GM18519 (cell line): ENCODE measurements around the gene SMIM45.

Experiments used
- ATAC-seq: cut with Tn5 transposase; IDR thresholded peaks from one replicate; pipeline ENCODE4 v1.9.1; 2021; ENCODE audit warnings: mild to moderate bottlenecking, moderate library complexity; ENCODE audit not compliant: unreplicated experiment, low FRiP score

SMIM45 gene

DNA sequence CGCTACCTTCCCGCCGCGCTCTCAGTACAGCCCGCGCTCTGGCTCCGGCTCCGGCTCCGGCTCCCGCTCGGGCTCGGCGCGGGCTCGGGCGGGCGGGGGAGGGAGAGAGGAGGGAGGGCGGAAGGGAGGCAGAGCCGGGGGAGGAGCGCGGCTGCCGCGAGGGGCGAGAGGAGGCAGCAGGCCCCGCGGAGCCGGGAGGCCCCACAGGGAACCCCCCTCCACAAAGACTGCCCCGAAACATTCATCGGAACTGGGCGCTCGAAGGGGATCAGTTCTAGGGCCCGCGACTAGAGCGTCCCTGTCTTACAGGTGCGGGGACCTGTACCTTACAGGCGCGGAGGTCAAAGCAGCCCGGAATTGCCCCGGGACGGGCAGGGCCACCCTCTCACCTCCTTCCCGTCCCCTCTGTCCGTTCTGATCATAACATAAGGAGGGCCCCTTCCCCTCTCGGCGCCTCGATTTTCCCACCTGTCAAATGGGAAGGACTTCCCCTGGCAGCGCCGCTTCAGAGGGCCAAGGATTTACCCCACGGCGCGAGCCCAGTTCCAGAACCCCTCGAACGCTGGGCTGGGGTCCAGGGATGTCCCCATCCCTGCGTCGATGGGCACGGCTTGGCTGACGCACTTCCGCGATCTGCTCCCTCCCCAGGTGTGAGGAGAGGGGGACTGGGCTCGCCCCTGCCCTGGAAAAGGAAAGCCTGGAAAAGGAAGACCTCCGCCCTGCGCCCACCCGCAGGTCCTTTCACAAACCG is 36.7 kb upstream of the SMIM45 start, which contains the start of gene SHISA8:
Gene SHISA8, minus strand, starts transcription at position 40 of the 751 bp plus-strand sequence. CDS start 407 bp downstream, outside the sequence.
- no peak for ATAC-seq

DNA sequence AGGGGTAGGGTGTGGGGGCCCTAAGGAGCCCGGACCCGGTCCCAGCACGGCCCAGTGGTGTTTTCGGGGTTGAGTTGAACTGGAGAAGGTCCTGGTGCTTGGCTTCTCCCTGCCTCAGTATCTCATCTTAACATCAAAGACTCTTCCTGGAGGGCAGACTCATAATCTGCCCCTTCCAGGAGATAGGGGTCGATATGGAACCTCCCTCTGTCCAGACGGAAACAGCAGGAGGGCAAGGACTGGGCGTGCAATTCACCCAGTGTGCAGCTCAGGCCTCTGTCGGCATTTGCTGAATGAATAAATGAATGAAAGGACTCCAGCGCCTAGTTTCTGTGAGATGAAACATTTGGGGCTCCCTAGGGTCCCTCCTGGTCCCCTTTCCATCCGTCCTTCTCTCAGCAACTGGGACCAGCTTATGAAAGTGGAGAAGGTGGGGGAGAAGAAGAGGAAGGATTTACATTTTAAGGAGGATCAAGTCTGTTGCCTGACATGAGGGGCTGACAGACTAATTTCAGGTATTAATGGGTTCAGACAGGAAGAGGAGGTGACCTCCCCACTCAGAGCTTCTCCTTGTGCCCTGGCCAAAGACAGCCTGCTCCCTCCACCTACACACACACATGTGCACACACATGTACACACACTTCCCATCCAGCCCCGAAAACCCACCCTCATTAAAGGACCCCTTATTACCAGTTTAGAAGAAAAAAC is 36.0 kb upstream of the SMIM45 start:
- ATAC-seq: no peak

DNA sequence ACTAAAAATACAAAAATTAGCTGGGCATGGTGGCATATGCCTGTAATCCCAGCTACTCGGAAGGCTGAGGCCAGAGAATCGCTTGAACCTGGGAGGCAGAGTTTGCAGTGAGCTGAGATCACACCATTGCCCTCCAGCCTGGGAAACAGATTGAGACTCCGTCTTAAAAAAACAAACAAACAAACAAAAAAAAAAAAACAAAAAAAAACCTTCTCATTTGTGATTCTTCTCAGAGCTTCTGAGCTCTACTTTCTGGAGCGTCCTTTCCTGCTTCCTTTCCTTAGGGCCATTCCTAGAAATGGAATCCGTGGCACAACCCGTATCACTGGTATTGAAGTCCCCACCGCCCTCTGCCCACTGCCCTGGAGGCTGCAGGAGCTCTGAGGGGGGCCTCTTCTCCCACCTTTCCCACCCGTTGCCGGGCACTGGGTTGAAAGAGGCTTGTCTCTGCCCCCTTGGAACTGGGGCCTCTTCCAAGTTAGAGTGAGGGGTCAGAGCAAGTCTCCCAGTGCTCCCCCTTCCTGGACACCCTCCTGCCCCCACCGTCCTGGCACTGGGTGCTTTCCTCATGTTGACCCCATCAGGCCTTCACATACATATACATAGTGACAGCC is 35.1 kb upstream of the SMIM45 start:
- no peak for ATAC-seq

DNA sequence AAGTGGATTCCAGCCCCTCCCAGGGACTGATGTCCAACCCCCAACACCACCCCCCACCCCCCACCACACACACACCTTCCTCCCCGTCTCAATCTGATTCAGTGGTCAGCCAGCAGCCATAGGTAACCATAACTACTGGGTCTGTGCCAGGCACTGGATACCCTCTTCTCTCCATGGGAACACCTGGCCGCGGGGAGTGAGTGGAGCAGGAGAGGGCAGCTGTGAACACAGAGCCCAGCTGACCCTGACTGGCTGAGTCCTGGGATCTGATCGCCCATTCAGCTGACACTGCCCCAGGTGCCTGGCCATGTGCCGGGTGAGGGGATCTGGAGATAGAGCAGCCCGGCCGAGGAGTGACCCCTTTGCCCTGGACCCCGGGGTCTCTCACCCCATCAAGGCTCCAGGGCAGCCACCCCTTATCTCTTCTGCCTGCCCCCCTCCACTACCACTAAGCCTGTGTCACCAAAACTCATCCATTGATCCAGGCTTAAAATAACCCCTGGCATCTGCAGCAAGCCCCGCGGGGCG is 34.5 kb upstream of the SMIM45 start:
- no peak for ATAC-seq

DNA sequence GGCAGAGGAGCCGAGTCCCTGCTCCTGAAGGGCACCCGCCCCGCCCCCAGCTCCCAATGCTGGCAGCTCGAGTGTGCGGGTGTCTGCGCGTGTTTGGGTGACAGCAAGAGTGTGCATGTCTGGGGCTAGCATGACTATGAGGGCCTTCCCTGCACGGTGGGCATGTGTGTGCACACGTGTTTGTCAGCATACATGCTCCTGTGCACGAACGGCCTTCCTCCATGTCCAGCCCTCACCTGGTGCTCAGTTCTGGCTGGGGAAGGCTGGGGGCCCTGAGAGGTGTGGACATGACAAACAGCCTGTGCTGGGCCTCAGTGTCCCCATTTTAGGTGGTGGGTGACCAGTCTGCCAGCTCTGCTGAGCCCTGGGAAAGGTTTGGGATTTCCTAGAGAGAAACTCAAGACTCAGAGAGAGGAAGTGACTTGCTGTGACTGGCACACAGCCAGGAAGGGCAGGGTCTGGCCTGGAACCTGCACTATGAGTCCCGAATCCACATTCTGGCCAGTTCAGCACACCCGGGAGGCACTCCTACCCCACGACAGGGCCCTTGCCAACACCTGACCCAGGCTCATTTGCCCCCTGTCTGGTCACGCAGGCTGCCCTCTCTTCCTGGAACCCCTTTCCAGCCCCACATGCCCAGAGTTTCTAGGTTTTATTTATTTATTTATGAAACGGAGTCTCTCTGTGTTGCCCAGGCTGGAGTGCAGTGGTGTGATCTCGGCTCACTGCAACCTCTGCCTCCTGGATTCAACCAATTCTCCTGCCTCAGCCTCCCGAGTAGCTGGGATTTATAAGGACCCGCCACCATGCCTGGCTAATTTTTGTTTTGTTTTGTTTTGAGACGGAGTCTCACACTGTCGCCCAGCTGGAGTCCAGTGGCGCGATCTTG is 33.8 kb upstream of the SMIM45 start:
- ATAC-seq: no peak

DNA sequence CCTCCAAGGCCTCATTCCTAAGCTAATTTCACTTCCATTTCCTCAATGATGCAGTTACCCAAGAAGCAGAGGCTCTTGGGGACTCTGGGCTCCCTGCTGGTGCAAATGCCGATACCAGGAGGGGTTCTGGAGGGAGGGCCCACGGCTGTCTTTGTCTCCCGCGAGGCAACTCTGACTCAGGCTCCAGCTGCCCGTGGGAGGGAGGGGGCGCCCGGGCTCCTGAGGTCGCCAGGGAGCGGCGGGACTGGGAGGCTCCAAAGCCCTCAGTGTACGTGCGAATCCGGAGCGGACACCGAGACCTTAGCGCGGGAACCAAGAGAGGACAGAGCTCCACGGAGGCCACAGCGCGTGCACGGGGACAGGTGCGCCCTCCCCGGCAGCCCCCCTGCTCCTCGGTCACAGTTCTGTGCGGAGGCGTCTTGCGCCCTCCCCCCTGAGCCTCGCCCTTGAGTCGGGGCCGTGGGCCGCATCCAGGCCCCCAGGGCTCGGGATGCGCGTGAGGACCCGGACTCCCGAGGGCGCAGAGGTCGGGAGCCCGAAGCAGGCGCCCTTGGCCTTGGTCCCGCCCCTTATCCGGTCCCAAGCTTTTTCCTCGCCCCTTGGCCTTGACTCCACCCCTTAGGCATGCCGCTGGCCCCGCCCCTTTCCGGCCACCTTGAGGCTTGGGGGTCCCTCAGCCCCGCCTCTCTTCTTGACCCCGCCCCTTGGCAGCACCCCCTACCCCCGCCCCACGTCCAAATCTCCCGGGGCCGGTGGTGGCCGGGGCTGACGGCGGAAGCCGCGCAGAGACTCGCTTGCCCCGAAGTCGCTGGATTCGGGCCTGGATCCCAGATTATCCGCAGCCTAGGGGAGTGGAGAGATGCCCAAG is 32.4 kb upstream of the SMIM45 start:
- ATAC-seq: no peak

DNA sequence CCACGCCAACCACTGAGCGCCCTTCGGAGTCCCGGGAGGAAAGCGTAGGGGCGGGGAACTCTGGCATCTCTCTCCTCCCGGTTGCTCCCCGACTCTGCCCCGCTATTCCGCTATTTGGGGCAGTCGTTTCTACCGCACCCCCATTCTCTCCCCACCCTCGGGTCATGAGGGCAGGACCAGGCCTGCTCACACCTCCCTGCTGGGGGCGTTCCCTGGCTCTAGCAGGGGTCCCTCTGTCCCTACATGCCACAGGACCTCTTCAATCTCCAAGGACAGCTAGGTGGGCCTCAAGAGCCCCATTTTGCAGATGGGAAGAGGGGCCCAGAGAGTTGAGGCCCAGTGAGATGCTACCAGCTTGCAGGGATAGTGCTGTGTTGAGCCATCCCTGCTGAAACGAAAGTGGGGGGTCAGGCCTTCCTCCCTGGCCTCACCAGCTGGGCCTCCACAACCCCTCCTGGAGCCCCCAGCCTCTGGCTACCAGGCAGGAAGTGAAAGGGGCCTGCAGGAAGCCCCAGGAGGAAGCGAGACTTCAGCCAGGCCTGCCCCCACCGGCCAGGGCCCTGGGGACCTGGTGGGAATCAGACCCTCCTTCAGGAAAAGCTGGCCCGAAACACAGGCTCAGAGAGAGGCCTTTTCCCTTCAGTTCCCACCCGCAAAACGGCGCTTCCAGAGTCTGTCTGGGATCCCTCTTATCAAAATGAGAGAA is 31.5 kb upstream of the SMIM45 start:
- no peak for ATAC-seq

DNA sequence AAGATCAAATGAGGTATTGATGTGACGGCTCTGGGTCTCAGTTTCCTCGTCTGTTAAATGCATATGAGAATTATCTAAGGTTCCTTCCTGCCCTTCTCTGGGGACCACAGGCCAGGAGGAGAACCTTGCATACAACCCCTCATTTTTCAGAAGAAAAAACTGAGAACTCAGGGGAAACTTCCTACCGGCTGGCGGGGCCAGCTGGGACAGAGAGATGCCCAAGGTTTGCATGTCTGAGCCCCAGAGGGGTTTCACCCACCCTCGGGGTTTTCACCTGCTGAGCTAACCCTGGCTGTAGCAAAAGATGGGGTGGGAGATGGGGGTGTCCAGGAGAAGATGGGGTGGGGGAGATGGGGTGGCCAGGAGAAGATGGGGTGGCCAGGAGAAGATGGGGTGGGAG is 29.6 kb upstream of the SMIM45 start:
- ATAC-seq: no peak

DNA sequence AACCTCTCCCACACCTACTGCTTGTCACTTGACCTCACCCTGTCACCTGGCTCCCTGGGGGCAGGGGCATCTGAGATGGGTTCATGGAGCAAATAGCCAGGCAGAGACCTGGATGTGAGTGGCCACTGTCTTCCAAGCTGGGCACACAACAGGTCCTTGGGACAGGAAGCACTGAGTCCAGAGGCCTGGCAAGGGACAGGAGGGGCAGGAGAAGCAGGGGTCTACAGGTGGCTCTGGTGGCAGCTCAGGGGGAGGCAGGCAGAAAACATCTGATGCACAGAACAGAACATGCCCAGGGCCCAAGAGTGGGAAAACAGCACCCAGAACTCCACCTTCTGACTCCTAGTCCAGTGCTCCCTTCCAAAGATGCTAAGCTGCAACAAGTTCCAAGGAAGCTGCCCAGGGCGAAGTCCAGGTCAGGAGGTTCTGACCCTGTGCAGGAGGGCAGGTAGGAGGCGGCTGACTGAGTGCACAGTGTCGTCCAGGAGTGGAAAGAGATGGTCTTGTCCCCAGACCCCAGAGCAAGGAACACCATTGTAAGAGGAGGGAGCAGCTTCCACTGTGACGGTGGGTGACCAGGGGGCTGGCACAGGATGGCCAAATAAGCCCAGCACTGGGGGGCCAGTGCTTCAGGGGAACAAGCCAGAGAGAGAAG is 28.9 kb upstream of the SMIM45 start:
- ATAC-seq: no peak

DNA sequence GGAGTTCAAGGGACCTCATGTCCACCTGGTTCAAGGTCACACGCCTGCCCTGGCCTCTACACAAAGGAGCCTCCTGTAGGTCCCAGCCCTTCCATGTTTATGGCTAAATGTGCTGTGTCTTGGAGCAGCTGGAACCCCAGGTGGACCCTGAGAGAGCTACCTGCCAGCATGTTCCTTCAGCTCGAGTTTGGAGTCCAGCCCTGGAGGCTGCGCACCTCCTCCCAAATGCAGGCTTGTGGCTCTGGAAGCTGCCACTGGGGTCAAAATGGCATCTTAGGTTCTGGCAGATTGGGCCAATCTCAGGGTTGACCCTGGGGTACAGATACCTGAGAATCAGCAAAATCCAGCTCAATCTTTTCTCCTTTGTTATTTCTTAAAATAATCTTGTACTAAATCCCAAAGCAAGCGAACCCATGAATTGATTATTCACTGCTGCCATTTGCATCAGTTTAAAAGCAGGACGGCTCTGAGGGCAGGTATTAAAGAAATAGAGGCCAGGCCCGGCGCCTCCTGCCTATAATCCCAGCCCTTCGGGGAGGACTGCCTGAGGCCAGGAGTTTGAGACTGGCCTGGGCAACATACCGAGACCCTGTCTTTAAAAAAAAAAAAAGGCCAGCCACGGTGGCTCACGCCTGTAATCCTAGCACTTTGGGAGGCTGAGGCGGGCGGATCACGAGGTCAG is 28.2 kb upstream of the SMIM45 start:
- ATAC-seq: no peak

DNA sequence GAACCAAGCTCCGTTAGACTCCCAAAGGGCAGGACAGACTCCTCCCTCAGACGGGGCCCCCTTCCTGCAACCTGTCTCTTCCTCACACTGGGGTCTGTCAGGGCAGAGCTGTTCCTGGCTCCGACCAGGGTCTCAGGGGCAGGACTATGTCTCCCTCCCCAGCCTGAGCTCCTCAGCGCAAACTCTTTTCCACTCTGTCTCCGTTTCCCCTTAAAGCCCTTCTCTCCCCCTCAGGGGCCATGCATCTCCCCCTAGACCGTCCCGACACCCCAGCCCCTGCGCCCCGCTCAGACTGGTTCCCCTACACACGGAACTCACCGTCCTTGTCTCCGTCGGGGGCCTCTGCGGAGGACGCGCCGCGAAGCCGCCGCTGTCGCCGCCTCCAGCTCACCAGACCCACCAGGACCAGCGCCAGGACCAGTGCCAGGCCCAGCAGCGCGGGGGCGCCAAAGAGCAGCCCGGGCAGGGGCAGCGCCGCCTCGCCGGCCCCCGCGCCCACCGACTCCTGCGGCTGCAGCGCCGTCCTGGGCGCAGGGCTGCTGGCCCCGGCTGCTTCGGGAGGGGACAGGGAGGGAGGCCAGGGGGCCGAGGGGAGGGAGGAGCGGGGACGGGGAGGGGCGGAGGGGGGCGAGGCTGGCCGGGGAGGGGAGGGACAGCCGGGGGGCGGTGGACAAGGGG is 26.0 kb upstream of the SMIM45 start:
- no peak for ATAC-seq

DNA sequence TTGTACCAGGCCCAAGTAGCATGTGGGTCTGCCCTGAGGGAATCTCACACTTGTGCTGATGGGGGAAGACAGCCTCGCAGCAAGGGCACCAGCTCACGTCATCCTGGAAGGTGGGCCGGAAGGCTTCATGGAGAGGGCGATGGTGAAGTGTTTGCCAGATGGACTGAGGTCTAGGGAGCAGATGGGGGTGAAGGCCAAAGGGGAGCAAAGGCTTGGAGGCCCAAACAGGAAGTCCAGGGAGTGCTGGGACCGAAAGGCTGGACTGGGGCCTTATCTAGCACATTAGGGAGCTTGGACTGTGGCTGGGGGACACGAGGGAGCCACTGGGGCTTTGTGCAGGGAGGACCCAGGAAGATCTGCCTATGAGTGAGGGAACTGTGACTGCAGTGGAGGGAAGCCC is 24.1 kb upstream of the SMIM45 start:
- ATAC-seq: no peak

DNA sequence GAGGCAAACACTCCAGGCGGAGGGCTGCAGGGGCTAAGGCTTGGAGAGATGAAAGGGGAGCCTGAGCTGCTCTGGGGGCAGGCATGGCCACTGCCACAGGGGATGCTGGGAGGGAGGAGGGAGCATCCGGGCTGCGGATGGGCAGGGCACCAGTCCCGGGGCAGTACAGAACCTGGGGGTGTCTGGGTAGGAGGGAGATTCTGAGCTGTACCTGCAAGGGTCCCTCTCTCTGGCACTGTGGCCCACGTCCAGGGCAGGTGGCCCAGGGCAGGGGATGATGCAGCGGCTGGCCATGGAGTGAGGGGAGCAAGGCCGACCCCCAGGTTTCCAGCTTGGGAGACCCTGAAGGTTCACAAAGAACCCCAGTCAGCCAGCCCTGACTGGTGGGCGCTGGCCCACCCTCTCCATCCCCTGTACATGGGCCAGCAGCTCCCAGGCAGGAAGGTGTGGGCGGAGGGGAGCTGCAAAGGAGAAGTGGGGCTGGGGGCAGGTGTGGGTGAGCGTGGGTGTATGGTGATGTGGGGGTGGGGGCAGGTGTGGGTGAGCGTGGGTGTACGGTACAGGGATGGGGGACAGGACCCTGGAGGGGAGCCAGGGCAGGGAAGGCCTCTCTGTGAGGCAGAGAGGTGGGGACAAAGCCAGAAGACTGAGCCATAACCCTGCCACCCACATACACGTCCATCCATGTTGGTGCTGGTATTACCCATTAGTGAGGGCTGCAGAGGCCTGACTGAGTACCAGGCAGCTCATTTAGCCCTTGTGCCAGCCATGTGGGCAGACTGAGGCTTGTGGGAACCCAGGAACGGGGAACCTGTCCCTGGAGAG is 23.1 kb upstream of the SMIM45 start:
- no peak for ATAC-seq

DNA sequence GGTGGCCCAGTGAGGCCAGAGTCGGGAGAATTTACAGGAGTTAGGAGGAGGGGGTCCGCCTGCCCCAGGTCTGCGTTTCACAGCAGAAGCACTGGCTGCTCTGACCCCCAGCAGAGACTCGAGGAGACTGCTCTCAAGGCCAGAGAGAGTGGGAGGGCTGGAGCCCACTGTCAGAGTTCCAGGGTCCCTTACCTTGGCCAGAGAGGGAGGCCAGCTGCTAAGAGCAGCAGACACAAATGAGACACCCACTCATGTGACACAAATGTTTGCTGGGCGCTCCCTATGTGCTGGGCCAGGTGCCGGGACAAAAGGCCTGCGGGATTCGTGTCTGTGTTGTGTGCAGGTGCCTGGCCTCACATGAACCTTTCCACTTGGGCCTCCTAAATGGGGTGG is 22.5 kb upstream of the SMIM45 start:
- no peak for ATAC-seq

DNA sequence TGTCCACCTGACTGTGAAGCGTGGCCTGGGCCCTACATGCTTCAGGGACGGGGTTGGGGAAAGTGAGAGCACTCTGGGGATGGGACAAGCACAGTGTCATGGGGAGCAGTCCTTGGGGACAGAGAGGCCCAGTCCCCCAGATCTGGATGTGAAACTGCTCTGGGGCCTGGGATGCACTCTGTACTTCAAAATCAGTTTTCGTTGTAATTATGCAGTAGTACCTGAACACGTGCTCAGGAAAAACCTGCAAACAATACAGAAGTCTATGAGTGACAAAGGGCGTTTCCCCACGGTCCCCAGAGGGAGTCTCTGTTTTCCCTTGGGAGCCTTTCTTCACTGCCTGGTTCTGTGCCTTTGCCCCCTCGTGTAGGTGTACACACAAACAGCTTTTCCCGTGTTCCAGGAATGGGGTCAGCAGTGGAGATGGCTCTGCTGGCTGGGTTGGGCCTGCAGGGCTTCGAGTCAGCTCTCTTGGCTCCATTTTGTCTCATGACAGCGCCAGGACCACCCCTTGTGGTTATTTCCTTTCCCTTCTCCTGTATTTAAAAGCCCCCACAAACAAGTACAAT is 20.2 kb upstream of the SMIM45 start:
- ATAC-seq: no peak

DNA sequence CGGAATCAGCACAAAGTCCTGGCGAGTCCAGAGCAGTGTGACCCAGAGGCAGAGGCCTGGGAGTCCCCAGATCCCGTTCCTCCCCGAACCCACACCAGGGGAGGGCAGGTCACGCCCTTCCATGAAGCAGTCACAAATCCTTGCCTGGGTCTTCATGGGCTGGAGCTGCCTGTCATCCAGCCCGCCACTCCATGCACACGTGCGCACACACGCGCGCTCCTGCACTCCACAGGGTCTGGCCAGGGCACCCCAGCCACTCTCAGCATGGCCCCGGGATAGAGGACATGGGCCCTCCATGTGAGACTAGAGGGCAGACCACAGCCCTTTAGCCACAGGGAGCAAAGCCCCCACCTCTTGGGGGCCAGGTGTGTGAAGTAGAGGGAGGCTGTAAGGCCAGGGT is 19.6 kb upstream of the SMIM45 start:
- no peak for ATAC-seq
